ENCODE data around the gene RBMY1D. TPM values are rescaled to one million over a fixed set of nuclear protein-coding genes. Genes with fewer than 3 reads are reported as not detected.
"Not testable (repeated sequence)": the region's sequence is repeated elsewhere in the genome, so short reads cannot be mapped to it uniquely, and the experiment has no call there.

Gene RBMY1D
- not detected in 2 replicates for total RNA-seq

DNA sequence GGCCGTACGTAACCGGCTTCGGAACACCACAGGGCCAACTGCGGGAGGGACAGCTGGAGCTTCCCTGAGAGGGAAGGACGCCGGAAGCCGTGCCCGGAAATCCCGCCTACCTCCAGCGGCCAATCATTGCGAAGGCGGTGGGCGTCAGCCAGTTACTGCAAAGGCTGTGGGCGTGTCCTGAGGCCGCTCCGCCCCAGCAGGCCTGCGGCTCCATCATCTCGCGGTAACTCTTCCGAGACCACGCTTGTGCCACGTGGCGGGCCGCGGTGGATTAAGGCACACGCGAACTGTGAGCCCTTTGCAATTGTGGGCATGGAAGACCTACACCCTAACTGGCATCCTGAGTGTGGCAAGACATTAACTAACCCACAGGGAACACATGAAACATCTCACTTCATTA is at the start of gene RBMY1D:
Gene RBMY1D, minus strand, starts transcription at position 101 of the 400 bp plus-strand sequence. CDS start 2,013 bp downstream, outside the sequence.
- not testable (repeated sequence) for H3K4me3 ChIP-seq (ENCODE audit: low read depth, low read length); FAIRE-seq; DNase-seq (ENCODE audit: low read depth); H3K27me3 ChIP-seq (ENCODE audit: control insufficient read depth, insufficient read depth, low read length); H3K36me3 ChIP-seq (ENCODE audit: control insufficient read depth, insufficient read depth, low read length)

DNA sequence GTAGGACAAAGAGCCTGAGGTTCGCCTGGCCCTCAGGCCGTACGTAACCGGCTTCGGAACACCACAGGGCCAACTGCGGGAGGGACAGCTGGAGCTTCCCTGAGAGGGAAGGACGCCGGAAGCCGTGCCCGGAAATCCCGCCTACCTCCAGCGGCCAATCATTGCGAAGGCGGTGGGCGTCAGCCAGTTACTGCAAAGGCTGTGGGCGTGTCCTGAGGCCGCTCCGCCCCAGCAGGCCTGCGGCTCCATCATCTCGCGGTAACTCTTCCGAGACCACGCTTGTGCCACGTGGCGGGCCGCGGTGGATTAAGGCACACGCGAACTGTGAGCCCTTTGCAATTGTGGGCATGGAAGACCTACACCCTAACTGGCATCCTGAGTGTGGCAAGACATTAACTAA is 23.6 kb upstream of the RBMY1D start, which contains the start of gene RBMY1E:
Gene RBMY1E, minus strand, starts transcription at position 101 of the 400 bp plus-strand sequence. CDS start 1,978 bp downstream, outside the sequence.
- DNase-seq (ENCODE audit: low read depth); H3K36me3 ChIP-seq (ENCODE audit: control insufficient read depth, insufficient read depth, low read length); H3K4me3 ChIP-seq (ENCODE audit: low read depth, low read length); FAIRE-seq; H3K27me3 ChIP-seq (ENCODE audit: control insufficient read depth, insufficient read depth, low read length): not testable (repeated sequence)

DNA sequence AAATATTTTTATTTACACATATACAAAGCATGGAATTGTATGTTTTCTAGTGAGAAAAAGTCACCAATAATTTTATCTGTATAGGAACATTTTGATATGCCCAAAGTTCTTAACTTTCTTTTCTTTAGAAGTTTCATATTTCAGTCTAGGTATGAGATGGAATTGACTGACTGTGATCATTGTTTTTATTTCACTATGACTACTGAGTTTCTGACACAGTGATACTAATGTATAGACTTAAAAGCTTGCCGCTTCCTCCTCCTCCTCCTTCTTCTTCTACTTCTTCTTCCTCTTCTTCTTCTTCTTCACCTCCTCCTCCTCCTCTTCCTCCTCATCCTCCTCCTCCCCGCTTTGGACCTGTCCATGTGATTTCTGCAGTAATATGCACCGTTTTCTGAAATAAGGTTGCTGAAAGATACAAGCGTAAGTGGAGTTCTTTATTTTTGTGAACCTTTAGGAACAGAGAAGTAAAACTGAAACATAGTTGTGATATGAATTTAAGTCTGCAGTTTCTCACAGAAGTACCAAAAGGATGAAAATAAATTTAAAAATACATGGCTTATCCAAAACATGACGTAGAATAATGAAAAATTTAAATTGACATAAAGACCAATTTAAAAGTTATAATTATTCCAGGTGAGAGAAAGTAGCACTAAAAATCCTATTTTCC is 24.8 kb downstream of the RBMY1D start:
- H3K36me3 ChIP-seq (ENCODE audit: control insufficient read depth, insufficient read depth, low read length); DNase-seq (ENCODE audit: low read depth); H3K4me3 ChIP-seq (ENCODE audit: low read depth, low read length); FAIRE-seq; H3K27me3 ChIP-seq (ENCODE audit: control insufficient read depth, insufficient read depth, low read length): not testable (repeated sequence)

DNA sequence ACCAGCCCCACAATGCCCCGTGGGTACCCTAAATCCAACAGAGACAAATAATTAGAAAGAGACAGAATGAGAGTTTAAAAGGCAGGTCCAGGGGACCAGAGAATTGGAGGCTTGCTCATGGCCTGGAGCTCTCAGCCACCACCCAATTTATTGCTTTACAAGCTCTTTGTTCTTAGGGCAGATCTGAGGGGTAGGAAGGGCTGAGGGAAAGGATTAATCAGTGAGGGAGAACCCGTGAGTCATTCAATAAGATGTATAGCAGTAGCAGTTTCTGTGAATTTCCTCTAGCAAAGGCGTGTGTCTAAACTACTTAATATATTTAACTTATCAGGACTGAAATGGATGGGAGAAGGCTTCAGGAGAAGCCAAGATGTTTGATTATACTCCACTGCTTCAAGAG is 48.8 kb downstream of the RBMY1D start:
- Histone ChIP-seq H3K27me3 (ENCODE audit: control insufficient read depth, insufficient read depth, low read length) (no peaks in the 10 kb centered on the region), H3K4me3 (ENCODE audit: low read depth, low read length) (no peak overlapping the region), H3K36me3 (ENCODE audit: control insufficient read depth, insufficient read depth, low read length) (no peaks in the 10 kb centered on the region)
- FAIRE-seq: no peak
- TF ChIP-seq, protein P1, sequence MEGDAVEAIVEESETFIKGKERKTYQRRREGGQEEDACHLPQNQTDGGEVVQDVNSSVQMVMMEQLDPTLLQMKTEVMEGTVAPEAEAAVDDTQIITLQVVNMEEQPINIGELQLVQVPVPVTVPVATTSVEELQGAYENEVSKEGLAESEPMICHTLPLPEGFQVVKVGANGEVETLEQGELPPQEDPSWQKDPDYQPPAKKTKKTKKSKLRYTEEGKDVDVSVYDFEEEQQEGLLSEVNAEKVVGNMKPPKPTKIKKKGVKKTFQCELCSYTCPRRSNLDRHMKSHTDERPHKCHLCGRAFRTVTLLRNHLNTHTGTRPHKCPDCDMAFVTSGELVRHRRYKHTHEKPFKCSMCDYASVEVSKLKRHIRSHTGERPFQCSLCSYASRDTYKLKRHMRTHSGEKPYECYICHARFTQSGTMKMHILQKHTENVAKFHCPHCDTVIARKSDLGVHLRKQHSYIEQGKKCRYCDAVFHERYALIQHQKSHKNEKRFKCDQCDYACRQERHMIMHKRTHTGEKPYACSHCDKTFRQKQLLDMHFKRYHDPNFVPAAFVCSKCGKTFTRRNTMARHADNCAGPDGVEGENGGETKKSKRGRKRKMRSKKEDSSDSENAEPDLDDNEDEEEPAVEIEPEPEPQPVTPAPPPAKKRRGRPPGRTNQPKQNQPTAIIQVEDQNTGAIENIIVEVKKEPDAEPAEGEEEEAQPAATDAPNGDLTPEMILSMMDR (IDR thresholded peaks at IDR 0.05; ENCODE audit: insufficient read depth, low read length, severe bottlenecking): no peak
- DNase-seq (ENCODE audit: low read depth): no peak

DNA sequence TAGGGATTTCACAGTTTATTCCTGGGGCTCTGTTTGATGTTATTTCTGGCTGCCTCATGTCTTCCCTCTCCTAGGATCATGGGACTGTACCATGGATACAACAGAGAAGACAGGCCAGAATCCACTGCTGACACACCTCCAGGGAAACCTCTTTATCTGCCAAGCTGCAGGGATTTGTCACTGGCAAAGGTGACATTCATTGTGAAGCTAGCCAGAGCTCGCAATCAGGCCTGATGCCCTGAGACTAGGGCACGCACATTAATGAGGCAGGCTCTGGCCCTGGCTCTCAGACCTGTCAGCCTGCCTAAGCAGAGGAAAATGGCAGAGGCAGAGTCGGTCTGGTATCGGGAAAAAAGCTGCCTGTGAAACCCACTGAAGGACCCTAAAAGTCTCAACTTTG is 52.2 kb downstream of the RBMY1D start:
- TF ChIP-seq, protein P1 (IDR thresholded peaks at IDR 0.05; ENCODE audit: insufficient read depth, low read length, severe bottlenecking): no peak
- H3K36me3 ChIP-seq (ENCODE audit: control insufficient read depth, insufficient read depth, low read length): no peaks in the 10 kb centered on the region
- no peak for FAIRE-seq
- H3K27me3 ChIP-seq (ENCODE audit: control insufficient read depth, insufficient read depth, low read length): no peaks in the 10 kb centered on the region
- no peak overlapping the region for H3K4me3 ChIP-seq (ENCODE audit: low read depth, low read length)
- no peak for DNase-seq (ENCODE audit: low read depth)

DNA sequence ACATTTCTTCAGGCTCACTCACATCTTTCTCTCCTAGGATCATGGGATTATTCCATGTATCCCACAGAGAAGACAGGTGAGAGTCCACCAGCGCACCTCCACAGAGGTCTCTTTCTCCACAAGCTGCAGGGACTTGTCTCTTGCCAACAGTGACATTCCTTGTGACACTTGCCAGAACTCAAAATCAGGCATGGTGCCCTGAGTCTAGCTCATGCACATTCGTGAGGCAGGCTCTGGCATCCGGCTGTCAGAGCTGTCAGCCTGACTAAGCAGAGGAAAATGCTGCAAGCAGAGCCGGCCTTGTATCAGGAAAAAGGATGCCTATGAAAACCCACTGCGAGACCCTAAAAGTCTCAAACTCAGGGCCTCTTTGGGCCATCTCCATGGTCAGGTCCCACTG is 54.8 kb downstream of the RBMY1D start:
- Histone ChIP-seq H3K4me3 (ENCODE audit: low read depth, low read length) (no peak overlapping the region), H3K27me3 (ENCODE audit: control insufficient read depth, insufficient read depth, low read length) (no peaks in the 10 kb centered on the region), H3K36me3 (ENCODE audit: control insufficient read depth, insufficient read depth, low read length) (no peaks in the 10 kb centered on the region)
- TF ChIP-seq, protein P1 (IDR thresholded peaks at IDR 0.05; ENCODE audit: insufficient read depth, low read length, severe bottlenecking): no peak
- DNase-seq (ENCODE audit: low read depth): no peak
- no peak for FAIRE-seq

DNA sequence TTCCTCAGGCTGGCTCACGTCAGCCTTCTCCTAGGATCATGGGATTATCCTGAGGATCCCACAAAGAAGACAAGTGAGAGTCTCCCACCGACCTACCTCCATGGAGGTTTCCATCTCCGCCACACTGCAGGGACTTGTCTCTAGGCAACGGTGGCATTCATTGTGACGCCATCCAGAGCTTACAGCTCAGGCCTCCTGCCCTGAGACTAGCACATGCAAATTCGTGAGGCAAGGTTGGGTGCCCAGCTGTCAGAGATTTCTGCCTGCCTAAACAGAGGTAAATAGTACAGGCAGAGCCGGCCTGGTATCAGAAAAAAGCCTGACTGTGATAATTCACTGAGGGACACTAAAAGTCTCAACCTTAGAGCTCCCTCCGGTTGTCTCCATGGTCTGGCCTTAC is 58.0 kb downstream of the RBMY1D start:
- H3K27me3 ChIP-seq (ENCODE audit: control insufficient read depth, insufficient read depth, low read length): no peaks in the 10 kb centered on the region
- no peak overlapping the region for H3K4me3 ChIP-seq (ENCODE audit: low read depth, low read length)
- DNase-seq (ENCODE audit: low read depth): no peak
- H3K36me3 ChIP-seq (ENCODE audit: control insufficient read depth, insufficient read depth, low read length): no peaks in the 10 kb centered on the region
- FAIRE-seq: no peak
- TF ChIP-seq, protein P1 (IDR thresholded peaks at IDR 0.05; ENCODE audit: insufficient read depth, low read length, severe bottlenecking): no peak
